DOHH2 (cell line): ENCODE measurements around the gene SYNPO2.

ENCODE experiments used
- H3F3A ChIP-seq: fragments of 200-600 bp; sonication (generic), shearing (Covaris generic); 2 replicates; pipeline ENCODE4 v1.6.0; 2016; ENCODE audit warnings: antibody characterized with exemption, mild to moderate bottlenecking; ENCODE audit not compliant: control insufficient read depth, insufficient read depth
- H3K27ac ChIP-seq: fragments of 200-600 bp; sonication (generic); 2 replicates; pipeline ENCODE4 v1.5.1; 2014; ENCODE audit warnings: low read depth, mild to moderate bottlenecking, low read length, moderate library complexity
- H3K27me3 ChIP-seq: fragments of 200-600 bp; sonication (generic); 2 replicates; pipeline ENCODE4 v1.6.1; 2014; ENCODE audit warnings: mild to moderate bottlenecking, low read length, mixed read lengths; ENCODE audit not compliant: control insufficient read depth
- H3K36me3 ChIP-seq: fragments of 200-600 bp; sonication (generic); 2 replicates; pipeline ENCODE4 v1.6.1; 2014; ENCODE audit warnings: mild to moderate bottlenecking, low read length, moderate library complexity, mixed read lengths; ENCODE audit not compliant: control insufficient read depth
- H3K4me1 ChIP-seq: fragments of 200-600 bp; sonication (generic); 2 replicates; pipeline ENCODE4 v1.6.1; 2014; ENCODE audit warnings: mild to moderate bottlenecking, low read length, mixed read lengths; ENCODE audit not compliant: control insufficient read depth
- H3K4me2 ChIP-seq: fragments of 200-600 bp; sonication (generic); 2 replicates; pipeline ENCODE4 v1.6.0; 2014; ENCODE audit warnings: mild to moderate bottlenecking, low read length, moderate library complexity
- H3K4me3 ChIP-seq: fragments of 200-600 bp; sonication (generic); 2 replicates; pipeline ENCODE4 v1.5.1; 2014; ENCODE audit warnings: mild to moderate bottlenecking, low read length, mixed read lengths
- H3K79me2 ChIP-seq: fragments of 200-600 bp; sonication (generic); 2 replicates; pipeline ENCODE4 v1.6.1; 2014; ENCODE audit warnings: mild to moderate bottlenecking, low read length, mixed read lengths; ENCODE audit not compliant: control insufficient read depth
- H3K9me2 ChIP-seq: fragments of 200-600 bp; sonication (generic); replicated peaks from 2 replicates; pipeline ENCODE4 v1.6.1; 2014; ENCODE audit warnings: mild to moderate bottlenecking, low read length, mixed read lengths; ENCODE audit not compliant: control insufficient read depth
- H3K9me3 ChIP-seq: fragments of 200-600 bp; sonication (generic); 2 replicates; pipeline ENCODE4 v1.6.1; 2014; ENCODE audit warnings: antibody characterized with exemption, low read length, mixed read lengths; ENCODE audit not compliant: control insufficient read depth, insufficient read depth
- H4K20me1 ChIP-seq: fragments of 200-600 bp; sonication (generic); 2 replicates; pipeline ENCODE4 v1.6.0; 2014; ENCODE audit warnings: low read depth, mild to moderate bottlenecking, antibody characterized with exemption, low read length, moderate library complexity; ENCODE audit not compliant: control insufficient read depth, insufficient read depth
- EZH2phosphoT487 ChIP-seq: fragments of 200-600 bp; sonication (generic); IDR thresholded peaks from 2 replicates; pipeline ENCODE4 v1.6.1; 2017; ENCODE audit warnings: borderline replicate concordance, mild to moderate bottlenecking, antibody characterized with exemption, low read length, moderate library complexity, mixed read lengths
- TF ChIP-seq, protein P1 (sequence below): fragments of 200-600 bp; sonication (generic); IDR thresholded peaks from one replicate; pipeline ENCODE4 v1.5.1; 2014; ENCODE audit warnings: antibody characterized with exemption, mild to moderate bottlenecking, low read depth, low read length; ENCODE audit not compliant: poor library complexity, severe bottlenecking

Gene SYNPO2

DNA sequence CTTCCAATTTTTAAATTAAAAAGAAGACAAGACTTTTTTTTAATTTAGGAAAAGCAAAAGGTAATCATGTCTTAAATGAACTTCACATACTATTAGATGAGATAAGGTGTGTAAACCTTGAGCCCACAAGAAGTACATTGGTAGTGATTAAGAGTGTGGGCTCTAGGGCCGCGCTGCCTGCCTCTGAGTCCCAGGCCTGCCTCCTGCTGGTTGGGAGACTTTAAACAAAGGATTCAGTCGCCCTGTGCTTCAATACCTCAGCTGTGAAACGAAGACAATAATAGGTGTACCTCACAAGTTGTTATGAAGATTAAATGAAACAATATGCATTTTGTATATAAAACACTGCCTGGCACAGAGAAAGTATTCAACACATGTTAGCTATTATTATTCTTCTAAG lies 151.1 kb downstream of the SYNPO2 start:
- Histone ChIP-seq H3K36me3 (peaks cover 40% of the 10 kb centered on the region), H3K27ac (peak overlapping the region; percentile 89), H3K4me1 (peaks cover 98% of the 10 kb centered on the region), H3K79me2 (peaks cover 10% of the 10 kb centered on the region), H3K4me2 (peak overlapping the region; percentile 50), H4K20me1 (no peaks in the 10 kb centered on the region), H3K9me3 (peaks cover 3% of the 10 kb centered on the region; the same call in 1 of the 2 replicates), H3K27me3 (no peaks in the 10 kb centered on the region), H3K4me3 (0 out of 2 replicates have a peak overlapping the region, but pooled peaks have one; percentile 2), H3K9me2 (no peaks in the 10 kb centered on the region), H3F3A (peaks cover 14% of the 10 kb centered on the region)
- TF ChIP-seq, protein P1, sequence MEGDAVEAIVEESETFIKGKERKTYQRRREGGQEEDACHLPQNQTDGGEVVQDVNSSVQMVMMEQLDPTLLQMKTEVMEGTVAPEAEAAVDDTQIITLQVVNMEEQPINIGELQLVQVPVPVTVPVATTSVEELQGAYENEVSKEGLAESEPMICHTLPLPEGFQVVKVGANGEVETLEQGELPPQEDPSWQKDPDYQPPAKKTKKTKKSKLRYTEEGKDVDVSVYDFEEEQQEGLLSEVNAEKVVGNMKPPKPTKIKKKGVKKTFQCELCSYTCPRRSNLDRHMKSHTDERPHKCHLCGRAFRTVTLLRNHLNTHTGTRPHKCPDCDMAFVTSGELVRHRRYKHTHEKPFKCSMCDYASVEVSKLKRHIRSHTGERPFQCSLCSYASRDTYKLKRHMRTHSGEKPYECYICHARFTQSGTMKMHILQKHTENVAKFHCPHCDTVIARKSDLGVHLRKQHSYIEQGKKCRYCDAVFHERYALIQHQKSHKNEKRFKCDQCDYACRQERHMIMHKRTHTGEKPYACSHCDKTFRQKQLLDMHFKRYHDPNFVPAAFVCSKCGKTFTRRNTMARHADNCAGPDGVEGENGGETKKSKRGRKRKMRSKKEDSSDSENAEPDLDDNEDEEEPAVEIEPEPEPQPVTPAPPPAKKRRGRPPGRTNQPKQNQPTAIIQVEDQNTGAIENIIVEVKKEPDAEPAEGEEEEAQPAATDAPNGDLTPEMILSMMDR, result peak; percentile 55
- no peak for TF ChIP-seq EZH2phosphoT487

DNA sequence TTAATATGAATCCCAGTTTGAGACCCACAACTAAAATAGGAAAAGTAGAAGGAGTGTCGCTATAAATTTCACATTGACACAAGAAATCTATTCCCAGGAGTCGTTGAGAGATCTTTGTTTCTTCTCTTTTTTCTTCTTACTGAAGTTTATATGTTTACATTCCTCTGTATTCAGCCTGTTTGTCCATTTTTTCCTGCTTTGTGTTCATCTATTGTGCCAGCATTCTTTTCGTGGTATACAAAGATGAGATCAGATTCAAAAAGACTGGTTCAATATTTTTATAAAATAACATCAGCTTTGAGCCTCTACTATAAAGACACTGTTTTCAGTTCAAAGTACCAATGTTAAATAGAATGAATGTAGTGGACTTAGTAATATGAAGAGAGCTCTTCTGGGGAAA lies 151.6 kb downstream of the SYNPO2 start:
- Histone ChIP-seq H3K9me2 (no peaks in the 10 kb centered on the region), H3K79me2 (peaks cover 8% of the 10 kb centered on the region), H3K27me3 (no peaks in the 10 kb centered on the region), H4K20me1 (no peaks in the 10 kb centered on the region), H3K36me3 (peaks cover 35% of the 10 kb centered on the region), H3F3A (peaks cover 14% of the 10 kb centered on the region), H3K9me3 (peaks cover 3% of the 10 kb centered on the region; the same call in 1 of the 2 replicates), H3K4me2 (peak overlapping the region; percentile 50), H3K4me1 (peaks cover 98% of the 10 kb centered on the region), H3K4me3 (peak overlapping the region; percentile 38; the same call in 1 of the 2 replicates), H3K27ac (peak overlapping the region; percentile 89)
- TF ChIP-seq EZH2phosphoT487, result no peak
- TF ChIP-seq, protein P1, result no peak

DNA sequence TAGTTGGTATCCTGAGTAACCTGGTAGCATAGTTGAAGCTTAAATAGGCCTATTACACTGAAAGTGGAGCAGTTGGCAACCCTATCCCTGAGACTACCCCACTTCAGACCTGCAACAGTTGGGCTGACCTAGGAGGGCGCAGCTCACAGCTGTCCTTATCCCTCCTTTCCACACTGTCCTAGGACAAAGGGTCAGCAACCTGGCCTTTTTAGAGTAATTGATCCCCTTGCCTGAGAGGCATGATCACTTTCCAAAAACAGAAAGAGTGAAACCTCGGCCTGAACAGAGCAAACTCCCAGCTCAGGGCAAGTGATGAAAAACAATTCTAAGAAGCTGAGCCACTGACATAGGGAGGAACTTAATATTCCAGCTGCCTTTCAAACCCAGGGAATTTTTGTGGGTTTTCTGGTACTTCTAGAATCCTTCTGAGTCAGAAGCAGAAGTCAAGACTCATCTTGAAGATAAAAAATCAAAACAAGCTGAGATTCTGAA lies 152.1 kb downstream of the SYNPO2 start:
- Histone ChIP-seq H3K4me1 (peaks cover 98% of the 10 kb centered on the region), H3K4me2 (peak overlapping the region; percentile 50)

More for the DNA sequence above, 152.1 kb downstream of the SYNPO2 start:
- Histone ChIP-seq H3K4me3 (peak overlapping the region; percentile 38), H3K36me3 (peaks cover 35% of the 10 kb centered on the region), H3K27ac (peak overlapping the region; percentile 89), H3K9me2 (no peaks in the 10 kb centered on the region), H3K27me3 (no peaks in the 10 kb centered on the region), H3F3A (peaks cover 14% of the 10 kb centered on the region), H4K20me1 (no peaks in the 10 kb centered on the region), H3K79me2 (peaks cover 8% of the 10 kb centered on the region), H3K9me3 (peaks cover 3% of the 10 kb centered on the region; the same call in 1 of the 2 replicates)
- TF ChIP-seq, protein P1, result no peak
- no peak for TF ChIP-seq EZH2phosphoT487
